SHP77 (cell line): ENCODE results near the gene FOXJ1.
A peak's percentile ranks its signal among the peaks of the same experiment; 100 is the strongest.

Experiments used
- DNase-seq, 2 experiments: peaks; one replicate each; lab custom pipeline; 2025; lab: John Stamatoyannopoulos, UW

FOXJ1 gene

DNA sequence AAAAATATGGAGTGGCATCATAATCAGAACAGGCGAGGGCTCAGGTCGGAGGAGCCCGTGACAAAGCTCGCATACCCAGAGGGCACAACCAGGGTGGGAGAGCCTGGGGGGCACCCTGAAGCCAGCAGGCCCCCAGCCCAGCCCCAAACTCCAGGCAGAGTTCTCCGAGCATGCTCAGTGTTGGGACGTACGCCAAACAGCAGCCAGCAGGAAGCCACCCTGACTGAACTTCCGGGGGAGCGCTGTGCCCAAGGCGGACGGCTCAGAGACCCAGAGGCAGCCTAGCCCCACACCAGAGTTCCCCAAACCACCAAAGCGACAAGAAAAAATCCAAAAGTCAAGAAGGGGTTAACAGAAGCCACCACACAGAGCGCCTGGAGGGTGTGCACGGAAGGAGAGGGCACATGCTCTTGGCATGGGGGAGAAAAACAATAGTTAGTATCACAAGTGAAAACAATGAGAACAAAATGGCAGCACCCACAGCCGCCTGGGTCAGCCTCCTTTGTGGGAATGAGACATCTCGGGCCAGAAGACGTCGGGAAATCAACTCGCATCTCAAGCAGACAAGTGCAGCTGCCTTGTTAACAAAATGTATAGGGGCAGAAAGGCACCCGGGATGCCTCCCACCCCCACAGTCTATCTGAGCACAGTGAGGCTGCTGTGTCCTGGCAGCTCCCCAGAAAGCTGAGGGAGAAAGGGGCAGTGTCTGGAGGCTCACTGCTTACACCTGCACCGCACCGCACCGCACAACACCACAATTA is 49.3 kb downstream of the FOXJ1 start:
- DNase-seq: no peak

DNA sequence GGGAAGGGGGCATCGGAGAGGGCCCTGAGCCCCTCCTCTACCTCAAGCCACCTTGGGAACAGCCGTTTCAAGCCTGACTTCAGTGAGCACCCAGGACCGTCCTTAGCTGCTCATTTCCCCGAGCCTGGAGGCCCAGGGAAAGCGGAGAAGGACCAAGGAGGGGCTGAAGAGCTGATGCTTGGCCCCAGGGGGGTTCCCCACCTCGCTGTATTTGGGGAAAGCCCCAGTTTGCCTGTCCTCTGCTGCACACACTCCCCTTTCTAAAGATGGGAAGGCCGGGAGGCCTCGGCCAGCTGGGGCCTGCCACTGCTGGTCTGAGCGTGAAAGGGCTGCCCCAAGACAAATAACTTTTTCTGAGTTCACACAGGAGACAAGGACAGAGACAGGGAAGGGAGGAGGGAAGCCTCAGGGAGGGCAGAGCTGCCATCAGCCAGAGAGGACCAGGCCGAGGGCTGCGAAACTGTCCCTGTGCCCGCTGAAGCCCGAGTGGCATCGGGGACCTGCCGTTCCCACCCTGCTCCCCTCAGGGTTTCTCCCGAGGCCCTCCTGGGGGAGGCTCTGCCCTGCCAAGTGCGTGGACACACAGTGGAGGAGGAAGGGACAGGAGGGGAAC is 50.4 kb downstream of the FOXJ1 start:
- DNase-seq: no peak

DNA sequence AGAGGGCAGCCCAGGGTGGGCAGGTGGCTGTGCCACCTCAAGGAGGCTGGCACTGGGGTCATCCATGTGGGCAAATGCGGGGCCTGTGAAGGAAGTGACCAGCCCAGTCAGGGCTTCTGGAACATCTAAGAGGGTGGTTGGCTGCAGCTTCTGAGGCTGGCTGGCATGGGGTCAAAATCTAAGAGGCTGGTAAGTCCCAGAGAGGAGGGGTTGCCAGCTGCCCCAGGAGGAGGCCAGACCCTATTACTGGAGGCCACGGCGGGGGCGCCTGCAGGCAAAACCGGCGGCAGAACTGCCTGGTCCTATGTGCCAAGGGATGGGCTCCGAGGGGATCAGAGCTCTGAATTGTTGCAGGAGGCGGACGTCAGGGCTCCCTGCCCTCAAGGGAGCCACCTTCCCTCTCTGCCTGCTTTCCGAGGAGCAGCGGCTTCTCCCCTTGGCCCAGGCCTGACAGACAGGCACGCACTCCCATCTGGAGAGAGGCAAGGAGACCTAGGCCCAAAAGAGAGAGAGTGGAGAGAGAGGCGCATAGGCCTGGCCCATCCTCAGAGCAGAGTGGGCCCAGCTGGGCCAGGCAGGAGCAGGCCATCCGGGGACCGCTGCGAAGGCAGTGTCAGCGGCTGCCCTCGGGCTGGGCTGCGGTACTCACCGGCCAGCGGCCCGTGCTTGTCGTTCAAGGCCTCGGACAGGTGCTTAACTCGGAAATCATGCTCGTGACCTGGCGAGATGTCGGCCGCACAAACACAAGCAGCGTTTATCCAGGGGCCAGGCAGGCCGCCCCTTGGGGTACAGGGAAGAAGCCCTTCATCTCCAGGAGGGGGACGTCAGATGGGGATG is 51.1 kb downstream of the FOXJ1 start:
- DNase-seq: no peak

DNA sequence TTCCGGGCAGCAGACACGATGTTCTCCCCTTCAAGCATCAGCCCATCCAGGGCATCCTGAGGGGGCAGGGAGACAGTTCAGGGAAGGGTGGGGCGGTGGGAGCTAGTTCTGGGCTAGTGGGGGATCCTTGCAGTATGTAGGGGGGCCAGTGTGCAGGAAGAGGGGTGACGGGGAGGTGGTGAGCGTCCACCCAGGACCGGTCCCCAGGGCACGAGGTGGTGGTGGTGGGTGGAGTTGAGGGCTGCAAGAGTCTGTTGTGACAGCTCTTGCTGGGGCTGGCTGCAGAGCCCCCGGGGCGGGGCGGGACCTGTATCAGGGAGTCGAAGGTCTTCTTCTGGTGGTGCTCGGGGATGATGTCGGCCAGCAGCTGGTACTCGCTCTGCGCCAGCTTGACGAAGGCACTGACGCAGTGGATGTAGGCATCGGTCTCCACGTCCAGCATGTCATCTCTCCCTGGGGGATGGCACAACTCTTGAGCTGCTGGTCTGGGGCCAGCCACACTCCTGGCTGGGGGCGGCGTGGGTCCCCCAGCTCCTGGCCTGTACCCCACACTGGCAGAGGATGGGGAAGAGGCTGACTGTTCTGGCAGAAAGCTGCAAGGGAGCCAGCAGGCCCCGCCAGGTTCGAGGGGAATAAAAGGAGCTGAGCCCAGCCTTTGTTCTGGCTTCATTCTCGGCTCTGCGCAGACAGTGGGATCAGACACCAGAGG is 52.0 kb downstream of the FOXJ1 start:
- no peak for DNase-seq

DNA sequence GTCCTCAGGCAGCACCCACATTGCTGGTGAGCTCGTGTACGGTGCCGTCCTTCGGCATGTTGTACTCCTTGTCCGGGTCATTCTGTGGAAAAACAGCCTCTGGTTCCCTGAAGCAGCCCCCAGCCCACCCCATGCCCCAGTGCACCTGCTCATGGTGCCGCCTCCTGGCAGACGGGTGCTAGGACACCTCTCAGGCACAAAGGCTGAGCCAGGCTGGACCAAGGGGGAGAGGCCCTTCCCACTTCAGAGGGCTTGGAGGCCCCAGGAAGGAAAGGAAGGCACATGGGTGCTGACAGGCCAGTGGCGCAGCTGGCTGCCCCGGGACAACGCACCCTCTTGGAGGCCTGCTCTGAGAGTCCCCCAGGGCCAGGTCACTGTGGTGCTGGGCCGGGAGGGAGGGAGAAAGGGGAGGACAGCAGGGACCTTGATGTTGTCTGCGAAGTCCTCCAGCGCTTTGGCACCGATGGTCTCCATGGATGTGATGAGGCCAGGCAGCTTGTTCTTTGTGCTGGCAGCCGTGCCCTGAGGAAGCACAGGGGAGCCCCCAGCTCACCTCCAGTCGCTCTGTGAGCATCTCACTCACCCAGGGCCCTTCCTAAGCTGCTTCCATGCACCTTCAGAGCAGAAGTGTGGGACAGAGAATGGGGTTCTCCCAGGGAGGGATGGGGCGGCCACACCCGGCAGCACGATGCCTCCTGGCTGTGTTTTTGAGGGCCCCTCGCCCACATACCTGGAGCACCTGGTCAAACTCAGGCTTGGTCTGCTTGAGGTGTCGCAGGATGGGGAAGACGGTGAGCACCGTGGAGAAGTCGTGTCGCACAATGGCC is 52.8 kb downstream of the FOXJ1 start:
- DNase-seq: peak in 1 of 2 experiments; percentile 30

DNA sequence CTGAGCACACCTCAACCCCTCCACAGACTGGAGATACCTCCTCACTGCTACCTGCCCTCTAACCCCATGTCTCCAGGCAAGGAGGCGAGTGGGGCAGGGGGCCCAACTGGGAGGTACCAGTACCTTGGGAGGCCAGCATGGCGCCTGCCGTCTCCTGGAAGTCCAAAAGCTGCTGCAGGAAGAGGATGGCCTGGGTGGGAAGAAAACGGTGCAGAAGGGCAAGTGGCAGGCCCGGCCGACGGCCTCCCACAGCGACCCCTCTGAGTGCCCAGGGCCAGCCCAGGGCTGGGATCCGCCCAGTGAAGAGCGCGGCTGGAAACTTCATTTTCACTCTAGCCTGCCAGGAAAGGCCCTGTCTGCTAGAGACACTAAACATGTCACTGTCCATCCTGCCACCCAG is 53.5 kb downstream of the FOXJ1 start:
- no peak for DNase-seq

DNA sequence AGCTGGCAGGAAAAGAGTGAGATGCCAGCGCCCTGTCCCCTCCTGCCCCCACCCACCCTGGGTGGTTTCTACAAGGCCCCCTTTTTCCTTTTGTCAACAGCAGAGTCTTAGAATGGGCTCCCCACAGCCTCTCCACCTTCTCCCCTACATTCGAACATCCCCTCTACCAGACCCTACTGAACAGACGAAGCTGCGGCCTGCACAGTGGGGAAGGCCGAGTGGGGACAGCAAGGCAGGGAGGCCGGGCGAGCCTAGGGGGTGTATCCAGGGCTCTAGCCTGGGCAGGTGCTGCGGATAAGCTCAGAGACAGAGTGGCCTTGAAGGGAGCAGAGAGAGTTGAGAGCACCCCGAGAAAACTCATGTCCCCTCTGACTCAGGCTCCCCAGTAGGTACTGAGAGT is 54.7 kb downstream of the FOXJ1 start:
- no peak for DNase-seq
